OCI-LY7 (cell line): ENCODE measurements around the gene ITGB6. TPM values are rescaled to one million over a fixed set of nuclear protein-coding genes. Genes with fewer than 3 reads are reported as not detected.

Source experiments
- BruUV-seq: library from RNA; stranded (reverse); fragments of 400-500 nt; replicated peaks from 2 replicates; lab custom pipeline; 2021; lab: Mats Ljungman, UMichigan
- CTCF ChIA-PET: fragments of 300-600 bp; sonication (Branson Sonifier 250); formaldehyde crosslinking; loops from one replicate; lab custom pipeline; 2022; ENCODE audit warnings: antibody characterized with exemption; ENCODE audit not compliant: unreplicated experiment; lab: Charles Lee
- POLR2A ChIA-PET: fragments of 300-600 bp; sonication (Branson Sonifier 250); formaldehyde crosslinking; loops from one replicate; lab custom pipeline; 2022; ENCODE audit warnings: antibody characterized with exemption; lab: Charles Lee
- DNase-seq: peaks from one replicate; pipeline ENCODE4 v3.0.0-alpha.2; 2015; ENCODE audit warnings: low spot score
- H2AFZ ChIP-seq: fragments of 200-600 bp; sonication (generic), shearing (Covaris generic); 2 replicates; pipeline ENCODE4 v1.6.1; 2014; ENCODE audit warnings: mild to moderate bottlenecking, antibody characterized with exemption, low read length, moderate library complexity
- H3K27ac ChIP-seq: fragments of 200-600 bp; sonication (generic); 2 replicates; pipeline ENCODE4 v1.5.1; 2014; ENCODE audit warnings: mixed run types, low read depth, mild to moderate bottlenecking, moderate library complexity, low read length, inconsistent platforms; ENCODE audit not compliant: poor library complexity, severe bottlenecking
- H3K36me3 ChIP-seq: fragments of 200-600 bp; sonication (generic); 2 replicates; pipeline ENCODE4 v1.6.1; 2014; ENCODE audit warnings: mild to moderate bottlenecking, antibody characterized with exemption, low read length, moderate library complexity, mixed read lengths; ENCODE audit not compliant: insufficient read depth
- H3K4me1 ChIP-seq: fragments of 200-600 bp; sonication (generic); 2 replicates; pipeline ENCODE4 v1.5.1; 2014; ENCODE audit warnings: mild to moderate bottlenecking, low read length; ENCODE audit not compliant: insufficient read depth, poor library complexity, severe bottlenecking
- H3K4me2 ChIP-seq: fragments of 200-600 bp; sonication (generic); 2 replicates; pipeline ENCODE4 v1.6.1; 2014; ENCODE audit warnings: mild to moderate bottlenecking, low read length
- H3K4me3 ChIP-seq: fragments of 200-600 bp; sonication (generic); 2 replicates; pipeline ENCODE4 v1.5.1; 2014; ENCODE audit warnings: mild to moderate bottlenecking, low read depth, low read length; ENCODE audit not compliant: poor library complexity, severe bottlenecking
- H3K79me2 ChIP-seq: fragments of 200-600 bp; sonication (generic); 2 replicates; pipeline ENCODE4 v1.6.1; 2016; ENCODE audit warnings: low read depth, mild to moderate bottlenecking, low read length, moderate library complexity, mixed read lengths; ENCODE audit not compliant: insufficient read depth
- H3K9me2 ChIP-seq: fragments of 200-600 bp; sonication (generic); 2 replicates; pipeline ENCODE4 v1.6.1; 2016; ENCODE audit warnings: mild to moderate bottlenecking, low read length, mixed read lengths; ENCODE audit not compliant: insufficient read depth
- H3K9me3 ChIP-seq: fragments of 200-600 bp; sonication (generic); 2 replicates; pipeline ENCODE4 v1.6.1; 2014; ENCODE audit warnings: mild to moderate bottlenecking, mixed run types, low read length, mixed read lengths
- H4K20me1 ChIP-seq: fragments of 200-600 bp; sonication (generic); 2 replicates; pipeline ENCODE4 v1.6.1; 2014; ENCODE audit warnings: mild to moderate bottlenecking, antibody characterized with exemption, low read length, moderate library complexity, mixed read lengths; ENCODE audit not compliant: insufficient read depth
- EZH2phosphoT487 ChIP-seq: fragments of 200-600 bp; sonication (generic); IDR thresholded peaks from 2 replicates; pipeline ENCODE4 v1.6.1; 2018; ENCODE audit warnings: low read depth, borderline replicate concordance, mild to moderate bottlenecking, mixed run types, antibody characterized with exemption, low read length, moderate library complexity, mixed read lengths
- intact Hi-C: fragments of 100-400 bp; cut with micrococcal nuclease; formaldehyde crosslinking; loops from one replicate; pipeline ENCODE4 v1.10.0; 2022; ENCODE audit not compliant: unreplicated experiment
- total RNA-seq, 2 experiments: library from RNA; depleted of rRNA in 1 of 2; stranded (reverse); fragments of >200 nt in 1 of 2; shearing (Covaris generic) in 1 of 2; gene quantifications; 2 replicates each; pipeline ENCODE4 v1.2.3, GENCODE V29; 2014 to 2022
- TF ChIP-seq, protein P1 (sequence below): fragments of 200-600 bp; sonication (generic); conservative IDR thresholded peaks from 2 replicates; pipeline ENCODE4 v1.5.1; 2014; ENCODE audit warnings: mild to moderate bottlenecking, antibody characterized with exemption, low read length, moderate library complexity, mixed read lengths

Gene ITGB6
- total RNA-seq, 2 experiments from 2014 or later = not detected

DNA sequence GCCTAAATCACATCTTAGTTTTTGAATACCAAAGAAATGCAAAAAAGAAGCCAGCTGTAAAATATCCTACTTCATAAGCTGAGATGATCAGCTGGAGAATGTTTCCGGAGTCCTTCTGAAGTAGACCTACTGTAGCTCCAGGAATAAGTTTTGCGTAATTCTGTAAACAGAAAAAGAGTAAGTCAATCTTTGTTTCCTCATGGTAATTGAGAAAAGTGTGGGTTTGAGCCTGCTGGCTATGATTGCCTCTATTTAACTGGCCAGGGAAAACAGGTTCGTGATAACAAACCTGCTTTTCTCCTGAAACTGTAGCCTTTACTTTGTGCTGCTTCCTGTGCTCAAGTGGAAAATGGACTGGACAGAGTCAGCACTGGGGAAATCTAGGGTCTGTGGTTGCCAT lies 58.2 kb downstream of the ITGB6 start:
- POLR2A ChIA-PET = interaction anchor here (1.2 to 1.4 kb wide), 2 partner anchors 22 to 113 kb away, joined by 3 to 4 read pairs; no protein-coding TSS in a partner anchor
- intact Hi-C loops = loop anchor here (10.0 kb wide), 1 partner anchor 563 kb away; no protein-coding TSS in a partner anchor
- Histone ChIP-seq H3K4me2 (no peak overlapping the region), H3K27ac (no peak overlapping the region), H3K9me3 (no peaks in the 10 kb centered on the region), H3K9me2 (no peaks in the 10 kb centered on the region), H3K4me1 (peaks cover 9% of the 10 kb centered on the region), H3K4me3 (no peak overlapping the region), H2AFZ (no peak overlapping the region), H3K36me3 (no peaks in the 10 kb centered on the region), H4K20me1 (no peaks in the 10 kb centered on the region), H3K79me2 (no peaks in the 10 kb centered on the region)
- no TSS peak for BruUV-seq
- no peak for DNase-seq
- CTCF ChIA-PET = no interaction called here
- TF ChIP-seq, protein P1, sequence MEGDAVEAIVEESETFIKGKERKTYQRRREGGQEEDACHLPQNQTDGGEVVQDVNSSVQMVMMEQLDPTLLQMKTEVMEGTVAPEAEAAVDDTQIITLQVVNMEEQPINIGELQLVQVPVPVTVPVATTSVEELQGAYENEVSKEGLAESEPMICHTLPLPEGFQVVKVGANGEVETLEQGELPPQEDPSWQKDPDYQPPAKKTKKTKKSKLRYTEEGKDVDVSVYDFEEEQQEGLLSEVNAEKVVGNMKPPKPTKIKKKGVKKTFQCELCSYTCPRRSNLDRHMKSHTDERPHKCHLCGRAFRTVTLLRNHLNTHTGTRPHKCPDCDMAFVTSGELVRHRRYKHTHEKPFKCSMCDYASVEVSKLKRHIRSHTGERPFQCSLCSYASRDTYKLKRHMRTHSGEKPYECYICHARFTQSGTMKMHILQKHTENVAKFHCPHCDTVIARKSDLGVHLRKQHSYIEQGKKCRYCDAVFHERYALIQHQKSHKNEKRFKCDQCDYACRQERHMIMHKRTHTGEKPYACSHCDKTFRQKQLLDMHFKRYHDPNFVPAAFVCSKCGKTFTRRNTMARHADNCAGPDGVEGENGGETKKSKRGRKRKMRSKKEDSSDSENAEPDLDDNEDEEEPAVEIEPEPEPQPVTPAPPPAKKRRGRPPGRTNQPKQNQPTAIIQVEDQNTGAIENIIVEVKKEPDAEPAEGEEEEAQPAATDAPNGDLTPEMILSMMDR = no peak
- TF ChIP-seq EZH2phosphoT487 = no peak

- Histone ChIP-seq H3K9me3 (no peaks in the 10 kb centered on the region), H2AFZ (no peak overlapping the region), H3K4me2 (no peak overlapping the region), H3K27ac (no peak overlapping the region), H3K4me3 (no peak overlapping the region), H3K36me3 (no peaks in the 10 kb centered on the region), H3K9me2 (no peaks in the 10 kb centered on the region), H3K4me1 (peaks cover 9% of the 10 kb centered on the region), H3K79me2 (no peaks in the 10 kb centered on the region), H4K20me1 (no peaks in the 10 kb centered on the region)
- ChIA-PET CTCF (no interaction called here), POLR2A (interaction anchor here (1.1 to 1.8 kb wide), 4 partner anchors 18 to 114 kb away, joined by 3 to 5 read pairs (median 4); no protein-coding TSS in a partner anchor)
- TF ChIP-seq, protein P1 = no peak
- TF ChIP-seq EZH2phosphoT487 = no peak
- no peak for DNase-seq
- BruUV-seq = no TSS peak
- intact Hi-C loops = loop anchor here (10.0 kb wide), 1 partner anchor 563 kb away; no protein-coding TSS in a partner anchor
Measured at GRCh38 chr2:160141419-160141818, 58.7 kb downstream of the ITGB6 start.

DNA sequence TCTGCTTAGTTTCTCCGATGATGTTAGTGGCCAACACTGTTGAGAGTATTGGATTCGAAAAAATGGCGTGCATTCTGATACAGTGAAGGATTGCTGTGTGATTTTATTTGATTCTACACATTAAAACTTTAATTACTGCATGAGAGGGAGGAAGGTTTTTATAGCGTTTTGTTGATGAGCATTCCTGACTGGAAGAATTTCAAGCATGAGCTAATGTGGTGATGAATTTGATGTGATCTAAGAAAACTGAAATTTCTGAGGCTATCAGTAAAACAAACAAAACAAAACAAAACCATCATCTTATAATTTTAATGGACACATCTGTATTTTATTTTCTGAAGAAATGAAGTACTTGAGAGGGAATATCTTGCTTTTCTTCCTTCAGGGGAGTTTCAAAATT lies 59.6 kb downstream of the ITGB6 start:
- CTCF ChIA-PET = no interaction called here
- BruUV-seq = no TSS peak
- Histone ChIP-seq H3K36me3 (no peaks in the 10 kb centered on the region), H3K4me3 (no peak overlapping the region), H2AFZ (no peak overlapping the region), H3K9me2 (no peaks in the 10 kb centered on the region), H3K27ac (no peak overlapping the region), H3K9me3 (no peaks in the 10 kb centered on the region), H3K79me2 (no peaks in the 10 kb centered on the region), H4K20me1 (no peaks in the 10 kb centered on the region), H3K4me1 (peaks cover 3% of the 10 kb centered on the region), H3K4me2 (no peak overlapping the region)
- TF ChIP-seq, protein P1 = no peak
- no peak for TF ChIP-seq EZH2phosphoT487
- POLR2A ChIA-PET = interaction anchor here (0.5 to 1.8 kb wide), 6 partner anchors 9 to 1010 kb away, joined by 3 to 5 read pairs (median 3); no protein-coding TSS in a partner anchor
- intact Hi-C loops = loop anchor here (10.0 kb wide), 1 partner anchor 564 kb away; no protein-coding TSS in a partner anchor
- no peak for DNase-seq
